Glomerular endothelial cell (primary cell): ENCODE measurements around the gene TMEM200B. TPM values are rescaled to one million over a fixed set of nuclear protein-coding genes. Genes with fewer than 3 reads are reported as not detected.

ENCODE experiments used
- total RNA-seq: library from RNA; depleted of rRNA; stranded (reverse); fragments of >200 nt; gene quantifications from 2 replicates; pipeline ENCODE4 v1.2.3, GENCODE V29; 2015

TMEM200B gene
- total RNA-seq, 1 donor from 2014 or later: 0.41 TPM

Other genes with a start within 250 kb of the TMEM200B start
- gene EPB41, start 209.3 kb downstream of the TMEM200B start, total RNA-seq: 26.2 and 32.4 TPM in 2 replicates
- gene SRSF4, start 58.0 kb upstream of the TMEM200B start, total RNA-seq: 41.2 and 61.3 TPM in 2 replicates
- gene MECR, start 107.0 kb upstream of the TMEM200B start, total RNA-seq: 25.1 and 26.7 TPM in 2 replicates
- 19.4 and 38.9 TPM in 2 replicates for gene PTPRU, start 112.6 kb upstream of the TMEM200B start, total RNA-seq